GM19468 (cell line): ENCODE results near the gene NDUFS6.
"Not testable (repeated sequence)": the region's sequence is repeated elsewhere in the genome, so short reads cannot be mapped to it uniquely, and the experiment has no call there.

ENCODE experiments used
- ATAC-seq: cut with Tn5 transposase; IDR thresholded peaks from one replicate; pipeline ENCODE4 v1.9.1; 2021; ENCODE audit warnings: mild to moderate bottlenecking, moderate library complexity, moderate number of reproducible peaks; ENCODE audit not compliant: unreplicated experiment; ENCODE audit errors: extremely low read depth

NDUFS6 gene

GRCh38 chr5:1810581-1811101 lies 9.4 kb downstream of the NDUFS6 start:
- no peak for ATAC-seq

DNA sequence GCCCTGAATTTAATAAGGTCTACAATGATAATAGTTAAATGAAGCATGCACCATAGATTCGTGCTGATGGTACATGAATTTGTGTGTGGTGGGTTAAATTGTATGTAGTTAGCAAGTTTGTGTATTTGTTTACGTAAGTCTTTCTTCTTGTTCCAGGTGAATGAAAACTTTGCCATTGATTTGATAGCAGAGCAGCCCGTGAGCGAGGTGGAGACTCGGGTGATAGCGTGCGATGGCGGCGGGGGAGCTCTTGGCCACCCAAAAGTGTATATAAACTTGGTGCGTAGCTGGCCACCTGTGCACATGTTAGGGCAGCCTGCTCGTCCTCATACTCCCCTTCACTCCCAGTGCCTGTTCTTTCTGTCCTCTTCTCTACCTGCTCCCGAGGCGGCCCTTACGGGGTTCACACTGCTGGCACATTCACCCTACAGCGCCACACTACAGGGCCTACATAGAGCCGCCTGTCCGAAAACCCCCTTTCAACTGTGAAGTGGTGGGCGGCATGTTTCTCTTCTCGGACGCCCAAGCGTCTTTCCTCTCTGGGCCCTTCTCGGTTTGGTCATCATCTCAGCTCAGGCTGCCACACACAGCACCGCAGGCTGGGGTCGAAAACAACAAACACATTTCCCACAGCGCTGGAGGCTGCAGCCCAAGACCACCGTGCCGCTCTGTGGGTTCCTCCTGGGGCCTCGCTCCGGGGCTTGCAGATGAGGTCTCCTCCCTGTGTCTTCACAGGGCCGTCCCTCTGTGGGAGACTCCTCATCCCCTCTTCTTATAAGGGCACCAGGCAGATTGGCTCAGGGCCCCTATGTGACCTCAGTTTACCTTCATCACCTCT lies 13.2 kb downstream of the NDUFS6 start:
- ATAC-seq = no peak

DNA sequence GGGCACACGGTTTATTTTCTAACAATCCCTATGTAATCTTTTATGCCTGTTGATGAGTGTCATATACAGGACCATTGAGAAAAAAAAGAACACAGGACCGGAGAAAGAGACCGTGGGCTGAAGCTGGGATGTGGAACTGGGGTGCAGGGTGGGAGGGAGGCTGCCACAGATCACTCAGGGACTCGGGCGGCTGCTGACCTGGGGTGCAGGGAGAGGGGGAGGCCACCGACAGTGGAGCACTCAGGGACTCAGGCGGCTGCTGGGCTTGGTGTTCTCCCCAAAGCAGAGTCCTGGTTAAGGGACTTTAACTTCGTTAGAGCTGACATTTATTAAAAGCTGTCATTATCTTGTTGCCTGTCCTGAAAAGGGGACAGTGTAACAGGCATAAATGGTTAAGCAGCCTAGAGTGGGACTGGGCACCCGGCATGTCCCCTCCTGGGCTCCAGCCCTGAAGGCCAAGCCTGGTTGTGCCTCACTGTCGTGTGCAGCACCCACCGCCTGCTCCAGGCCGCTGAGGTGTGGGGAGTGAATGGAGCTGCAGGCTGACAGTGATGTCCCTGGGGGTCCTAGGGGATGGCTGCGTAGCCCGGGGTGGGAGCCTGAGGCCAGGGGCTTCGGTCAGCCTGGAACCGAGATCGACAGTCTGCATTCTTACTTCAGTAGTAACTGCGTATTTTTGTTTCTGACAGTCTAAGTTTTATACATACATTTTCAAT lies 14.0 kb downstream of the NDUFS6 start:
- ATAC-seq = no peak

DNA sequence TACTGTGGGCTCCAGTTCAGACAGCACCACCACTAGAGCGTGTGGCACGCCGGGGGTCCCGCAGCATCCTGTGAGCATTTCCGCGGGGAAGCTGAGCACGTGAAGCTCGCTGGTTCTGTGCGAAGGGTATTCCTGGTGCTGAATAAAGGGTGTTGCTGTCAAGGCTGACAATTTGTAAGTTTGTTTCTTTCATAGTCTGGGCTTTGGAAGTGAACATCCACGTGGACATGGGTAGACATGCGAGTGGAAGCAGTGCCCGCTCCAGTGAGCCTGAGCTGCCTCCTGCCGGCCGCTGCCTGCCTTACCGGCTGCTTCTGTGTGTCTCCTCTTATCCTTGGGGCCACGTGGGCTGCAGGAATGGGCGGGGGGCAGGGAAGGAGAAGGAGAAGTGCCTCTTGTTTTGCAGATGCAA lies 14.7 kb downstream of the NDUFS6 start:
- ATAC-seq = no peak

GRCh38 chr5:1816495-1817089 lies 15.4 kb downstream of the NDUFS6 start:
- ATAC-seq = not testable (repeated sequence)

GRCh38 chr5:1817261-1818043 lies 16.2 kb downstream of the NDUFS6 start:
- no peak for ATAC-seq

DNA sequence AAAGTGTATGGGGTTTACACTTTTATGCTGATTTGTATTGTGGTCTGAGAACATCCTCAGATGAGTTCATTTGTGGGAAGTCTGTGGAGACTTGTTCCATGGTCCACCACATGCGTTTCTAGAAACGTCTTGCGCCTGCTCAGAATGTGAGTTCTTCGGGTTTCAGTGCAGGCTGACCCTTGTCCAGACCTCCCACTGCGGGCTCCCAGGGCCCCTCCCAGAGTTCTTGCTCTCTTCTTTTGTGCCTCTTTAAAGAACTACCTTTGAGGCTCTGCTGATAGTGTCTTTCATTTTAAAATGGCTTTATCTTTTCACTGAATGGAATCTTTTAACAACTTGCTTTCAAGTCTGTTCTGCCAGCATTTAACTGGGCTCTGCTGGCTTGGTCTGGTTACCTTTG lies 17.6 kb downstream of the NDUFS6 start:
- no peak for ATAC-seq

DNA sequence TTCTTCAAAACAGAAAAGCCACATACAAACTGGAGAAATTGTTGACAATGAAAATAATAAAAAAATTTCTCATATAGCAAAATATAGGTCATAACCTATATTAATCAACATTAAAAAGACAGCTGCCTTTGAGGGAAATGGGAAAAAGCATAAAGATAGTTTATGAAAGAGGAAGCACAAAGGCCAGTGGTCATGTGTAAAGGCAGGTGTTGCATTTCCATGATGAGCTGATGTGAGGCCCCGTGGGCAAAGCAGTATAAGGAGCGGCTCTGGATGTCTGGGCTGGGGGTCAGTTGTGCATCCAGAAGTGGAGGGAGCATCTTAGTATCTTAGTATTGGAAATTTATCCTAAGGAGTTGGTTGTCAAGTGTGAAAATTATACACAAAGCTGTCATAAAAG lies 18.3 kb downstream of the NDUFS6 start:
- no peak for ATAC-seq

GRCh38 chr5:1820381-1820780 lies 19.2 kb downstream of the NDUFS6 start:
- ATAC-seq = no peak

- no peak for ATAC-seq
Observed at GRCh38 chr5:1820926-1821325, 19.7 kb downstream of the NDUFS6 start.

DNA sequence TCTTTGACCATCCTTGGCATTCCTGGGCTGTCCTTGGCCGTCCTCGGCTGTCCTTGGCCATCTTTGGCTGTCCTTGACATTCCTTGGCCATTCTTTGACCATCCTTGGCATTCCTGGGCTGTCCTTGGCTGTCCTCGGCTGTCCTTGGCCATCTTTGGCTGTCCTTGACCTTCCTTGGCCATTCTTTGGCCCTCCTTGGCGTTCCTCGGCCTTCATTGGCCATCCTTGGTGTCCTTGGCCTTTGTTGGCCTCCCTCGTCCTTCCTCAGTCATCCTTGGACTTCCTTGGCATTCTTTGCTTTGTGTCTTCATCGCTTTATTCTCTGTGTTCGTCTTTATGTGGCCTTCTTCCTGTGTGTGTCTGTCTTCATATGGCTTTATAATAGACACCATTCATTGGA lies 20.7 kb downstream of the NDUFS6 start:
- ATAC-seq = no peak

GRCh38 chr5:1823381-1824034 lies 22.3 kb downstream of the NDUFS6 start:
- ATAC-seq = no peak

- no peak for ATAC-seq
Observed at GRCh38 chr5:1824109-1824821, 23.1 kb downstream of the NDUFS6 start.

- ATAC-seq = no peak
Observed at GRCh38 chr5:1824903-1825841, 24.0 kb downstream of the NDUFS6 start.

- ATAC-seq = no peak
Observed at GRCh38 chr5:1826235-1826980, 25.2 kb downstream of the NDUFS6 start.

DNA sequence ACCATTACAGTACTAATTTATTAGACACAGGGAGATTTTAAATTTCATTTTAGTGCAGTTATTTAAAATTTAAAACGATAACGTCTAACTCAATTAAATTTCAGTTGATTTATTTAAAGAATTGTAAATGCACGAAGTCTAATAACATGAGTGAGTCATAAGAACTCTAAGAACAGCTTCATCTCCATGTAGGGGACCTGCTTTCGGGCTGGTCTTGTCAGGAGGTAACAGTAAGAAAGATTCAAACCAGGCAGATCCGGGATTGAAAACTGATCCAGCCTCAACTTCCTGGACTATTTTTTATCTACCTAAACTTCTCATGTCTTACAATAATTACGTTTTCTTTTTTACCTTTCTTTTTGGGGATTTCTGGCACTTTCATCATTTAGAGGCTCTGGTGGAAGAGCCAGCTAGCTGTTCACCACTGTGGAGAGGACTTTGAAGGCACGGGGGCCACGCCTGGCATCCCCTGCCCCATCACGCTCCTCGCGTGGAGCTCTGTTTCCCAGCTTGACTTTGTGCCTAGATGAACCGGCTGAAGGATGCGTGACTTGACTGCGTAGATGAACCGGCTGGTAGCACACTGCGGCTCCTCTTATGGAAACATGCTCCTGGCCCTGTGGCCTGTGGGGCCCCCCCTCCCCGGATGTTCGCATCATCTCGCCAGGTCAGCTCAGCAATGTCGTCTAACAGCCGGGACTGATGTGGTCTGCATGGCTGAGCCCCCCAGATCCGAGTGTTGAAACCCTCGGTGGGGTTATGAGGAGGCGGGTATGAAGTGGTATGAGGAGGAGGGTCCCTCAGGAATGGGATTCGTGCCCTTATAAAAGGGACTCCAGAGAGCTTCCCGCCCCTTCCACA lies 26.0 kb downstream of the NDUFS6 start:
- no peak for ATAC-seq
